GM19351 (cell line): ENCODE measurements around the gene PICK1.
"Not testable (repeated sequence)": the region's sequence is repeated elsewhere in the genome, so short reads cannot be mapped to it uniquely, and the experiment has no call there.

ENCODE experiments used
- ATAC-seq: cut with Tn5 transposase; IDR thresholded peaks from one replicate; pipeline ENCODE4 v1.9.1; 2021; ENCODE audit warnings: mild to moderate bottlenecking, moderate library complexity; ENCODE audit not compliant: unreplicated experiment

PICK1 gene

GRCh38 chr22:38030311-38031133 lies 26.7 kb upstream of the PICK1 start:
- no peak for ATAC-seq

DNA sequence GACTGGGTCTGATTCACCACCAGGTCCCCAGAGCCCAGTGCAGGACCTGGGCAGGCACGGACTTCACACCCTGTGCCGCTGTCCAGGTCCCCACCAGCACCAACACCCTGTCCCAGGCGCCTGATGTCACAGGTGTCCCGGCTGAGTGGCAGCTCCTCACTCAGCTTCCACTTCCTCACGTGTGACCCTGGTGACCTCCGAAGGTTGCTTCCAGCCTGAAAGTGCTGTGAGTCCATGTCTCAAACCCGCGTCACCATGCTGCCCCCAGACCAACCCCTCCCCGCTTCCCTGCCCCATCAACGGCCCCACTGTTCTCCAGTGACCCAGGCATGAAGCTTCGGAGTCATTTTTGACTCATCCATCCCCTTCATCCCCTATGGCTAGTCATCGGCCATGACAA lies 25.7 kb upstream of the PICK1 start:
- ATAC-seq, result no peak

DNA sequence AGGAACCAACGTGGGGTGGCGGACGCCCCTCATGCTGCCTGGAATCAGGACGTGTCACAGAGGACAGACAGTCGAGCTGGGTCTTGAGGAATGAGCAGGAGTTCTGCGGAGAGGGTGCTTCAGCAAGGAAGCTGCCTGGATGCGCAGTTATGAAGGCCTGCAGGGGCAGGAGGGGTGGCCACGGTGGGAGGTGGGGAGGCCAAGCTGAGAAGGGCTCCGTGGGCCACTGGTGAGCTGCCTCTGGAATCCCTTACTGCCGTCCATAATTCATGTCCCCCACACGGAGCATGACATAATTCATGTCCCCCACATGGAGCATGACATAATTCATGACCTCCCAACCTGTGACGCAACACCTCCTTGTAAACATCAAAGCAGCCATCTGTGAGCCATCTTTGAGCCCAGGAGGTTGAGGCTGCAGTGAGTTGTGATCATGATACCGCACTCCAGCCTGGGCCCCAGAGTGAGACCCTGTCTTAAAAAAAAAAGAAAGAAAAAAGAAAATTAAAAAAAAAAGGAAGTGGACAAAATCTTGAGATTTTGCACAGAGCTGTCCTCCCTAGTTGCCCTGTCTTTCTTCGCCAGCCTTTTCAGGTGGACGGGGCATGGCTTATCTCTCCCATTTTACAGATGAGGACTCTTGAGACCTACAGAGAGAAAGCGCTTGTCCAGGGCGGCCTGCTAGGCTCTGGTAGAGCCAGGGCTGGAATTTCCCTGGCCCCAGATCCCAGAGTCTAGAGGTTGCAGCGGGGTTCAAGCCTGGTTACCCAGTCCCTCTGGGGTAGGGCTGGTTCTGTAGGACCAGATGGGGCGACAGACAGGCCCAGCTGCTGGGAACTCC lies 24.3 kb upstream of the PICK1 start:
- ATAC-seq, result no peak

DNA sequence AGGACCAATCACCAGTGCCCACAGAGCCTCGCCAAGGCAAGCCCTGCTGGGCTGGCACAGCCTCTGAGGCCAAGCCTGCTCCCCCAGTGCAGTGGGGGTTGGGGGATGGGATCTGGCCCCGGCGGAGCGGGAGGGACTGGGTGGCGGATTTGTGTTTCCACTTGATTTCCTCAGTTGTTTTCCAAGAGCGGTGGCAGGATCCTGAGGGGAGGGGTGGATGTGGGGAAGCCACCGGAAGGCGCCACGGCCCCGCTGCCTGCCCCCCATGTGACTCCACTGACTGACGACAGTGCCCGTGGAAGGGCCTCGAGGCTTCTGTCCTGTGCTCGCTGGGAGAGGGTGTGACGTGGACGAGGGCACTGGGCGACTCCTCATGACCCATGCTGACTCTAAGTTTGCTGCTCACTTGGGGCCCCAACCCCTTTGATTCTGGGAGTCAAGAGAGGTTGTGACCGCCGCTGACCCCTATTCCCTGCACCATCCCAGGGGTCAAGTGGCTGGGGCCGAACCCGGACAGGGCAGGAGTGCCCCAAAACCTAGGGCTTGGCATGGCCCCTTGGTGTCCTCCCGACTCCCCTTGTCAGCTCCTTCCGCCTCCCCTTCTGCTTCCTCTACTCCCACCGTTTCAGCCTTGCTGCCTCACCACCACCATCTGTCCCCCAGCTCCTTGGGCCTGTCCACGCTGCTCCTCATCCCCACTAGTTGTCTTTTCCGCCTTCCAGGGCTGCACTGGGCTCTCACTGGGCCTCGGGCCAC lies 23.5 kb upstream of the PICK1 start:
- ATAC-seq, result no peak

DNA sequence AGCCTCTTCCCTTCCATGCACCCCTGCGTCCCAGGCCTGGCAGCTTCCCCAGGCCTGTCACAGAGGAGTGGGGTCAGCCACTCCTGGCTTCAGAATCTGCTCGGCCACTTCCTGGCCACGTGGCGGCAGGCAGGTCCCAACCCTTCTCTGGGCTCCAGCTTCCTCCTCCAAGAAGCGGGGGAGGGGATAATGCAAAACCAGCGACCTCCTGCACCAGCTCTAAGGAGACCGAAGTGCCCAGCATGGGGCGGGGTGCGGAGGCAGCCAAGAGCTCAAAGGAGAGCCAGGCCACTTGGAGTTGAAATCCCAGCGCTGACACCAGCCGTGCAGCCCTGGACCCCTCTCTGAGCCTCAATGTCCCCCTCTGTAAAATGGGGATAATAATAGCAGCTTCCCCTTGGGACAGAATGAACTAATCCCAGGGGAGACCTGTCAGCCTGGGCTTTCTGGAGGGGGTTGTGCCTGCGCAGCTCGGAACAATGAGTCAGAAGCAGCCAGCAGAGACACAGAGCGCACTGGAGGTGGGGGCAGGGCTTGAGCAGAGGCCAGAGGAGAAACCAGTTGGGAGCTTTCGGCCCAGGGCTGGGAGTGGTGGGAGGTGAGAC lies 22.8 kb upstream of the PICK1 start:
- no peak for ATAC-seq

DNA sequence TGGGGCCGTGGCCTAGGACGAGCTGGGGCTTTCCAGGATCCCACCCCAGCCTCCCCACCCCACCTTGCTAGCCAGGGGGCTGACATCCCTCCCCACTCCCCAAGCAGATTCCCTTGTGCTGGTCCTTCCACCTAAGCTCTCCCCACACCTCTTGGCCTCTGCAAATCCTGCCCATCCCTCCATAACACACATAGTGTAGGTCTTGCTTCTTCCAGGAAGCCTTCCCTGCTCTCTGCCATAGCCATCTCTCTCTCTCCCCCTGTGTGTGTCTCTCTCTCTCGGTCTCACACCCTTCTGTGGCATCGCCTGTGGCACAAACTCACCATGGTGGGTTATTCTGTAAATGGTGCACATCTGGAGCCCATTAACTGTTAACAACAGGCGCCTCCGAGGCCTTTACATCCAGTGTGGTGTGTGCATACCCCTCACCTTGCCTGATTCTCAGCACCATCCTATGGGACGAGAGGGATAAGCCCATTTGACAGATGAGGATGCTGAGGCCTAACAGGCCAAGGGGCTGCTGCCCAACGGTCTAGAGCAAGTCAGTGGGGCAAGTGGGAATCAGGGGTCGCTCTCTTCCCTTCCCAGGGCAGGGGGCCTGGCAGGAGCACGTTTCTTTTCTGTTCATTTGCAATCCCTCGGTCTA lies 22.2 kb upstream of the PICK1 start:
- ATAC-seq, result no peak

- ATAC-seq, result no peak
These were observed 21.7 kb upstream of the PICK1 start for GRCh38 chr22:38035530-38035885.

- no peak for ATAC-seq
These were observed 20.7 kb upstream of the PICK1 start for GRCh38 chr22:38036392-38037062.

- not testable (repeated sequence) for ATAC-seq
These were observed 19.6 kb upstream of the PICK1 start for GRCh38 chr22:38037367-38038150.

- ATAC-seq, result no peak
These were observed 18.8 kb upstream of the PICK1 start for GRCh38 chr22:38038426-38038825.

DNA sequence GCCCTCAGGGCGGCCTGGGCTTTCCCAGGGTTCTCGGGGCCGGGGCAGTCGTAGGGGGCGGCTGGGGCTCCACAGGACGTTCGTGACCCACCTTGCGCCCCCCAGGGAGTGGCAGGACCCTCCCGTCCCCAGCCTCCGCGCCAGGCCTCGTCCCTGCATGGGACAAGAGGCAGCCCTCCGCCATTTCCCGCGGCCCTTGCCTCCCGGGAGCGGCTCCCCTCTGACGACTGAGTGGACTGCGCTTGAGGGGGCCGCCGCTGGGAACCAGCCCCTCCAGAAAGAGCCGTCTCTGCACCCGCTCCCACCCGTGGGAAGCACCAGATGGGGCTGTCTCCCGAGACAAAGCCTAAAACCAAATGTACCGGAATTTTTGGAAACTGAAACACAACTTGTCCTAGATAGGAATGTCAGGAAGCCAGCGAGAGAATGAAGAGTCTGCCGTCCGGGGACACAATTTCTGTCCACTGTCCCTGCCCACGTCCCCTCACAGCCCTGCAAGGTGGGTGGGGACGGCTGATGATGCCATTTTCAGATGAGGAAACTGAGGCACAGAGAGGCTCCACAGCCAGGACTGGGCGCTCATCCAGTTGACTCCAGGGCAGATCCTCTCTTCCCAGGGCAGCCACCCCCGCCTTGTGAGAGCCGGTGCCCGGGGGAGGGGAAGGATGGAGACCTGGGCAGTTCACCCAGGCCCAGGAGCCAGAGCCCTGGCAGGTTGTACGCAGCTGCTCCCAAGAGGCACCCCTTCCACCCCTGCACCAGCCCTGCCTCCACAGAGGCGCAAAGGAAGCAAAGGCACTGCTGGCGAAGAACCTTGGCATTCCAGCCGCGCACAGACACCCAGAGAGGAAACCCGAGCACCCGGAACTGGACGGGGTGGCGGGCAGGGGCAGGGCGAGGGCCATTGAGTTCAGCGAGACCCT lies 18.1 kb upstream of the PICK1 start:
- ATAC-seq, result no peak

GRCh38 chr22:38040953-38041759 lies 16.0 kb upstream of the PICK1 start:
- no peak for ATAC-seq

GRCh38 chr22:38041760-38042487 lies 15.3 kb upstream of the PICK1 start:
- no peak for ATAC-seq

DNA sequence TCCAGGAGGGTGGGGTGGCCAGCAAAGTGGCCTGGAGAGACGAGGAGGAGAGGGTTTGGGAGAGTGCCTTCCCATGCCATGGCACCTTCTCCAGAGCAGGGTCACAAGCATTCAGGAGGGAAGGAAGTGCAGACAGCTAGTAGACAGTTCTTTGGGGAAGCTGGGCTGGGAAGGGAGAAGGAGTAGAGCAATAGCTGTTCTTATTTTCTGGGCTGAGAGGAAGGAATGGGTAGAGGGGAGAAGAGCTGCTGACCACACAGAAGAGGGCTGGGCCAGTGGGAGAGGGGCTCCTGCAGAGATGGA lies 14.8 kb upstream of the PICK1 start:
- ATAC-seq, result no peak

DNA sequence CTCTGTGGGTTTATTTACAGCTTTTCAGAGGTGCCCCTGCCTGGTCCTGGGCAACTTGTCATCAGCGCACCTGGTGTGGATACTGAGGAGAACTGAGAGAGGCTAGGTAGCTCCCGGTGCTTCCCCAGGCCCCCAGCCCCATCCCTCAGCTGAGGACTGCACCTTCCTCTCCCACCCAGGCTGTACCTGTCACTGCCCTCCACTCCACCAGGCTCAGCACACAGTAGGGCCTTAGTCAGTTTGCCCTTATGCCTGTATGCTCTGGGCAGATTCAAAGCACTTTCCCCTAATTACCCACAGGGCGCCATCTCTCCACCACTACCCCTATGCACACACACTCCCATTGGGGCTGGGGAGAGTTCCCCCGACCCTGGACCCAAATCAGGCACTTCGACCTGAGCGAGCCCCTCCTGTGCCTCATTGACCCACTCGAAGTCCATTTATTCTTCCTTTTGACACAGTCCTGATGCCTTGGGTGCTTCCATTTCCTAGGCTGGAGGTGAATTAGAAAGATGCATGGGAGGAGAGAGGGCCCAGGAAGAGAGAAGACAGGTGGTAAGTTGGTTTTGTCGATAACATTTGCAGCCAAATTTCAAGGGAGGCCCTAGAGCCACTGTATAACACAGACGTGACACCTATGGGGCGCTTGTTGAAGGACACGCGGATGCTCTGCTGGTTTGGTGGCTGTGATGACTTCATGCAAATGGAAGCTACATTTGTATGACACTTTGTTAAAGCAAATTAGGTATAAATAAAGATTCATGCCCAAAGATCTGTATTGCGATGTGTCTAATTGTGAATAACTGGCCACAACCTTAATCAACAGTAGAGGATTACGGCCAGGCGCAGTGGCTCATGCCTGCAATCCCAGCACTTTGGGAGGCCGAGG lies 13.8 kb upstream of the PICK1 start:
- ATAC-seq, result no peak
